Measurements from ENCODE around the gene USP17L28. TPM values are rescaled to one million over a fixed set of nuclear protein-coding genes. Genes with fewer than 3 reads are reported as not detected.

USP17L28 gene
- not detected in 5 replicates for total RNA-seq (2022; extraction: Qiagen RNA extraction)

GRCh38 chr4:9348593-9348992 lies at the start of gene USP17L28:
USP17L28 (plus strand) TSS chr4:9348893; CDS start chr4:9348893, 0 bp downstream.

GRCh38 chr4:9324865-9325264 lies 23.8 kb upstream of the USP17L28 start, which contains the start of gene USP17L24:
USP17L24 (plus strand) TSS chr4:9325165; CDS start chr4:9325165, 0 bp downstream.

GRCh38 chr4:9329611-9330010 lies 19.1 kb upstream of the USP17L28 start, which contains the start of gene USP17L25:
USP17L25 (plus strand) TSS chr4:9329911; CDS start chr4:9329911, 0 bp downstream.

GRCh38 chr4:9334358-9334757 lies 14.3 kb upstream of the USP17L28 start, which contains the start of gene USP17L26:
USP17L26 (plus strand) TSS chr4:9334658; CDS start chr4:9334658, 0 bp downstream.

GRCh38 chr4:9339103-9339502 lies 9.6 kb upstream of the USP17L28 start, which contains the start of gene USP17L5:
USP17L5 (plus strand) TSS chr4:9339403; CDS start chr4:9339403, 0 bp downstream.

GRCh38 chr4:9343848-9344247 lies 4.8 kb upstream of the USP17L28 start, which contains the start of gene USP17L27:
USP17L27 (plus strand) TSS chr4:9344148; CDS start chr4:9344148, 0 bp downstream.

GRCh38 chr4:9353338-9353737 lies 4.6 kb downstream of the USP17L28 start, which contains the start of gene USP17L29:
USP17L29 (plus strand) TSS chr4:9353638; CDS start chr4:9353638, 0 bp downstream.

GRCh38 chr4:9362829-9363228 lies 14.1 kb downstream of the USP17L28 start, which contains the start of gene USP17L30:
USP17L30 (plus strand) TSS chr4:9363129; CDS start chr4:9363129, 0 bp downstream.

Other genes starting within 250 kb of the USP17L28 start
- not detected in 5 replicates for gene FAM90A26, start 178.5 kb upstream of the USP17L28 start, total RNA-seq (2022; extraction: Qiagen RNA extraction)
- not detected in 5 replicates for gene USP17L10, start 138.2 kb upstream of the USP17L28 start, total RNA-seq (2022; extraction: Qiagen RNA extraction)
- not detected in 5 replicates for gene USP17L11, start 133.5 kb upstream of the USP17L28 start, total RNA-seq (2022; extraction: Qiagen RNA extraction)
- not detected in 5 replicates for gene USP17L12, start 128.7 kb upstream of the USP17L28 start, total RNA-seq (2022; extraction: Qiagen RNA extraction)
- gene USP17L13, start 124.0 kb upstream of the USP17L28 start, total RNA-seq (2022; extraction: Qiagen RNA extraction), result not detected in 5 replicates
- gene USP17L15, start 114.5 kb upstream of the USP17L28 start, total RNA-seq (2022; extraction: Qiagen RNA extraction), result not detected in 5 replicates
- gene USP17L17, start 105.0 kb upstream of the USP17L28 start, total RNA-seq (2022; extraction: Qiagen RNA extraction), result not detected in 5 replicates
- gene USP17L18, start 100.3 kb upstream of the USP17L28 start, total RNA-seq (2022; extraction: Qiagen RNA extraction), result not detected in 5 replicates
- gene USP17L19, start 95.5 kb upstream of the USP17L28 start, total RNA-seq (2022; extraction: Qiagen RNA extraction), result not detected in 5 replicates
- gene USP17L20, start 90.8 kb upstream of the USP17L28 start, total RNA-seq (2022; extraction: Qiagen RNA extraction), result not detected in 5 replicates
- not detected in 5 replicates for gene USP17L21, start 86.0 kb upstream of the USP17L28 start, total RNA-seq (2022; extraction: Qiagen RNA extraction)
- gene USP17L22, start 81.3 kb upstream of the USP17L28 start, total RNA-seq (2022; extraction: Qiagen RNA extraction), result not detected in 5 replicates
- gene USP17L24, start 23.7 kb upstream of the USP17L28 start, total RNA-seq (2022; extraction: Qiagen RNA extraction), result not detected in 5 replicates
- not detected in 5 replicates for gene USP17L25, start 19.0 kb upstream of the USP17L28 start, total RNA-seq (2022; extraction: Qiagen RNA extraction)
- gene USP17L26, start 14.2 kb upstream of the USP17L28 start, total RNA-seq (2022; extraction: Qiagen RNA extraction), result not detected in 5 replicates
- gene USP17L5, start 9.5 kb upstream of the USP17L28 start, total RNA-seq (2022; extraction: Qiagen RNA extraction), result not detected in 5 replicates
- gene USP17L27, start 4.7 kb upstream of the USP17L28 start, total RNA-seq (2022; extraction: Qiagen RNA extraction), result not detected in 5 replicates
- gene USP17L29, start 4.7 kb downstream of the USP17L28 start, total RNA-seq (2022; extraction: Qiagen RNA extraction), result not detected in 5 replicates
- not detected in 5 replicates for gene USP17L30, start 14.2 kb downstream of the USP17L28 start, total RNA-seq (2022; extraction: Qiagen RNA extraction)
- not detected in 5 replicates for gene DEFB131A, start 95.5 kb downstream of the USP17L28 start, total RNA-seq (2022; extraction: Qiagen RNA extraction)